IMR-90 (cell line): ENCODE measurements around the gene KCNQ2. TPM values are rescaled to one million over a fixed set of nuclear protein-coding genes. Genes with fewer than 3 reads are reported as not detected.

Experiments
- ATAC-seq: fragments of 200-7000 bp; cut with Tn5 transposase; 2 replicates; pipeline ENCODE4 v1.9.1; 2020; ENCODE audit warnings: low read depth, mild to moderate bottlenecking, moderate library complexity
- BruUV-seq: library from RNA; stranded (reverse); fragments of 400-500 nt; replicated peaks from 2 replicates; lab custom pipeline; 2021; lab: Mats Ljungman, UMichigan
- CTCF ChIA-PET: fragments of 300-600 bp; formaldehyde crosslinking; extraction: SDS; loops from one replicate; lab custom pipeline; 2021; ENCODE audit warnings: antibody characterized with exemption; lab: Yijun Ruan, JAX
- POLR2A ChIA-PET: fragments of 300-600 bp; sonication (Branson Sonifier 250); formaldehyde crosslinking; loops from one replicate; lab custom pipeline; 2022; ENCODE audit warnings: antibody characterized with exemption; ENCODE audit not compliant: unreplicated experiment; lab: Charles Lee
- DNase-seq: peaks from one replicate; pipeline ENCODE4 v3.0.0; 2013
- H2AFZ ChIP-seq: replicated peaks from 2 replicates; pipeline ENCODE3; 2013; ENCODE audit warnings: low read length, mild to moderate bottlenecking; ENCODE audit not compliant: poor library complexity
- H2AK5ac ChIP-seq: 2 replicates; pipeline ENCODE4 v1.6.1; 2013; ENCODE audit warnings: low read depth, low read length, inconsistent platforms
- H2AK9ac ChIP-seq: replicated peaks from 2 replicates; pipeline ENCODE3; 2013; ENCODE audit warnings: mild to moderate bottlenecking, low read depth, low read length, moderate library complexity; ENCODE audit not compliant: poor library complexity
- H2BK120ac ChIP-seq: 2 replicates; pipeline ENCODE4 v1.6.1; 2013; ENCODE audit warnings: low read depth, low read length, inconsistent platforms
- H2BK15ac ChIP-seq: 3 replicates; pipeline ENCODE4 v1.6.1; 2013; ENCODE audit warnings: low read depth, low read length, inconsistent platforms
- H2BK20ac ChIP-seq: 2 replicates; pipeline ENCODE4 v1.6.1; 2013; ENCODE audit warnings: low read depth, mild to moderate bottlenecking, inconsistent platforms, low read length, moderate library complexity
- H2BK5ac ChIP-seq: 2 replicates; pipeline ENCODE4 v1.6.1; 2013; ENCODE audit warnings: mild to moderate bottlenecking, low read depth, low read length, inconsistent platforms; ENCODE audit not compliant: poor library complexity, severe bottlenecking
- H3K14ac ChIP-seq: replicated peaks from 2 replicates; pipeline ENCODE4 v1.6.1; 2013; ENCODE audit warnings: low read depth, low read length, inconsistent platforms
- H3K18ac ChIP-seq: 2 replicates; pipeline ENCODE4 v1.6.1; 2013; ENCODE audit warnings: low read depth, low read length, control low read depth
- H3K23ac ChIP-seq: 2 replicates; pipeline ENCODE4 v1.6.1; 2013; ENCODE audit warnings: low read depth, low read length, inconsistent platforms
- H3K27ac ChIP-seq: 2 replicates; pipeline ENCODE4 v1.5.1; 2013; ENCODE audit warnings: mild to moderate bottlenecking, control low read depth, low read length; ENCODE audit not compliant: insufficient read depth
- H3K27me3 ChIP-seq: 2 replicates; pipeline ENCODE4 v1.6.1; 2013; ENCODE audit warnings: low read length; ENCODE audit not compliant: control insufficient read depth, insufficient read depth
- H3K36me3 ChIP-seq: 2 replicates; pipeline ENCODE4 v1.6.1; 2013; ENCODE audit warnings: low read length, mixed read lengths; ENCODE audit not compliant: control insufficient read depth, insufficient read depth
- H3K4ac ChIP-seq: 2 replicates; pipeline ENCODE4 v1.6.1; 2013; ENCODE audit warnings: low read depth, low read length, inconsistent platforms
- H3K4me1 ChIP-seq: 2 replicates; pipeline ENCODE4 v1.6.1; 2013; ENCODE audit warnings: low read length, mixed read lengths; ENCODE audit not compliant: control insufficient read depth, insufficient read depth
- H3K4me2 ChIP-seq: 2 replicates; pipeline ENCODE4 v1.6.1; 2013; ENCODE audit warnings: low read depth, mild to moderate bottlenecking, control low read depth, low read length, moderate library complexity
- H3K4me3 ChIP-seq: 2 replicates; pipeline ENCODE4 v1.5.1; 2013; ENCODE audit warnings: low read depth, mild to moderate bottlenecking, control low read depth, low read length, moderate library complexity; ENCODE audit not compliant: insufficient read depth
- H3K56ac ChIP-seq: 2 replicates; pipeline ENCODE4 v1.6.1; 2013; ENCODE audit warnings: low read length, inconsistent platforms; ENCODE audit not compliant: insufficient read depth; ENCODE audit errors: extremely low read depth
- H3K79me1 ChIP-seq, 2 experiments: 2 replicates each; pipeline ENCODE4 v1.6.1; 2013; ENCODE audit warnings: low read length in 2 of 2, inconsistent platforms in 1 of 2, low read depth in 1 of 2
- H3K9ac ChIP-seq: 2 replicates; pipeline ENCODE4 v1.6.1; 2013; ENCODE audit warnings: low read depth, low read length, control low read depth
- H3K9me1 ChIP-seq: 2 replicates; pipeline ENCODE4 v1.6.1; 2013; ENCODE audit warnings: low read length, inconsistent platforms; ENCODE audit not compliant: insufficient read depth
- H3K9me3 ChIP-seq: 2 replicates; pipeline ENCODE4 v1.6.1; 2013; ENCODE audit warnings: low read length; ENCODE audit not compliant: control insufficient read depth, insufficient read depth
- H4K20me1 ChIP-seq: 2 replicates; pipeline ENCODE4 v1.6.1; 2013; ENCODE audit warnings: low read length, inconsistent platforms; ENCODE audit not compliant: insufficient read depth
- H4K5ac ChIP-seq: 2 replicates; pipeline ENCODE4 v1.6.1; 2013; ENCODE audit warnings: mild to moderate bottlenecking, low read depth, low read length, control low read depth
- H4K8ac ChIP-seq, 2 experiments: 2 replicates each; pipeline ENCODE4 v1.6.1; 2013; ENCODE audit warnings: low read depth in 2 of 2, low read length in 2 of 2, control low read depth in 1 of 2, inconsistent platforms in 1 of 2
- H4K91ac ChIP-seq: 2 replicates; pipeline ENCODE4 v1.6.1; 2013; ENCODE audit warnings: low read depth, low read length, inconsistent platforms; ENCODE audit not compliant: insufficient read depth
- CHD1 ChIP-seq: IDR thresholded peaks from 2 replicates; pipeline ENCODE4 v1.6.1; 2012; ENCODE audit warnings: low read depth, low read length, improper control_type of control experiment
- FOS ChIP-seq: fragments of 150-350 bp; IDR thresholded peaks from 2 replicates; pipeline ENCODE4 v1.6.1; 2016; ENCODE audit warnings: low read depth, low read length
- MXI1 ChIP-seq: IDR thresholded peaks from 2 replicates; pipeline ENCODE4 v1.6.1; 2012; ENCODE audit warnings: low read depth, mild to moderate bottlenecking, low read length, moderate library complexity, borderline replicate concordance
- RCOR1 ChIP-seq: IDR thresholded peaks from 2 replicates; pipeline ENCODE4 v1.6.1; 2012; ENCODE audit warnings: mild to moderate bottlenecking, low read length, improper control_type of control experiment; ENCODE audit not compliant: insufficient replicate concordance
- RFX5 ChIP-seq: IDR thresholded peaks from 2 replicates; pipeline ENCODE4 v1.8.0; 2012; ENCODE audit warnings: low read depth, mild to moderate bottlenecking, low read length, moderate library complexity
- SMC3 ChIP-seq: fragments of 150-350 bp; IDR thresholded peaks from 2 replicates; pipeline ENCODE4 v1.6.1; 2016; ENCODE audit warnings: low read depth, mild to moderate bottlenecking, antibody characterized with exemption, low read length, moderate library complexity
- WGBS, 2 experiments: methylation state at CpG; one replicate each; pipeline versions ENCODE4 v1.1.5 to v1.1.7; 2013; ENCODE audit warnings: missing lambda C conversion rate in 2 of 2; ENCODE audit not compliant: insufficient read length in 1 of 2; ENCODE audit errors: extremely low coverage in 2 of 2; 5-methylcytosine and 5-hydroxymethylcytosine counted together
- dilution Hi-C: fragments of 300-500 bp; cut with HindIII; formaldehyde crosslinking; loops from one replicate; pipeline ENCODE4 v1.14.3; 2018; ENCODE audit warnings: low sequenced_read_pairs; ENCODE audit not compliant: unreplicated experiment
- in situ Hi-C: fragments of 300-500 bp; cut with MboI; formaldehyde crosslinking; loops from 3 replicates; pipeline ENCODE4 v1.14.3; 2019; ENCODE audit warnings: low sequenced_read_pairs, inconsistent platforms, mixed read lengths
- intact Hi-C: fragments of 100-400 bp; cut with micrococcal nuclease; formaldehyde crosslinking; loops from 2 replicates; pipeline ENCODE4 v1.10.0; 2022
- polyA plus RNA-seq, 3 experiments: library from polyadenylated mRNA; depleted of rRNA; stranded (reverse); fragments of >200 nt; gene quantifications; 2 replicates each; pipeline ENCODE4 v1.2.3, GENCODE V29; 2012; ENCODE audit warnings: low replicate concordance in 1 of 3
- total RNA-seq: library from RNA; depleted of rRNA; stranded (reverse); fragments of >200 nt; gene quantifications from 2 replicates; pipeline ENCODE4 v1.2.3, GENCODE V29; 2012

Gene KCNQ2
- total and polyA plus RNA-seq, 2 of the 4 experiments (the other 2 are of a cell fraction): 0.02 TPM; not detected in 1

DNA sequence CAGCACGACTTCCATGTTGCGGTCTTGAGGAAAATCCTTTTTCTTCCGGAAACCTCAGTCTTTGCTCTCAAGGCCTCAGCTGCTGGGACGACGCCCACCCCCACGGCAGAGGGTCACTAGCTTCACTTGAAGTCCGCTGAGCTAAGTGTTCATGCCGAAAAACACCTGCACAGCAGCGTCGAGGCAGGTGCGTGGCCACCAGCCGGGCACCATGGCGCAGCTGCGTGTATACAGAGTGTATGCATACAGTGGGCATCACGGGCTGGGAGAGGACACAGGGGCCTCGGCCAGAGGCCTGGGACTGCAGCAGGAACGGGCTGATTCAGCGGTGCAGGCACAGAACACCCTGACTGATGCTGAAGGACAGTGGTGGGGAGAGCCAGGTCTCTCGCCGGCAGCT is 20.1 kb downstream of the KCNQ2 start:
- no peak overlapping the region for H3K4me3 ChIP-seq
- DNase-seq: no peak
- H2BK120ac ChIP-seq: no peak overlapping the region
- H4K8ac ChIP-seq: no peak overlapping the region
- H2BK5ac ChIP-seq: no peak overlapping the region
- no peak overlapping the region for H4K91ac ChIP-seq
- H3K9me3 ChIP-seq: no peaks in the 10 kb centered on the region
- H2AFZ ChIP-seq: no peak overlapping the region
- no peak overlapping the region for H3K27ac ChIP-seq
- no peak overlapping the region for H3K4ac ChIP-seq
- no peaks in the 10 kb centered on the region for H3K79me1 ChIP-seq
- TF ChIP-seq RCOR1 (no peak), CHD1 (no peak), MXI1 (no peak), SMC3 (no peak), FOS (no peak), RFX5 (no peak)
- intact Hi-C loops (no loop called here), dilution Hi-C loops (no loop called here), in situ Hi-C loops (no loop called here)
- no peak overlapping the region for H2AK9ac ChIP-seq
- H3K4me1 ChIP-seq: no peaks in the 10 kb centered on the region
- no peak overlapping the region for H2AK5ac ChIP-seq
- no peaks in the 10 kb centered on the region for H3K9me1 ChIP-seq
- no peak overlapping the region for H2BK20ac ChIP-seq
- H3K36me3 ChIP-seq: no peaks in the 10 kb centered on the region
- no TSS peak for BruUV-seq
- ChIA-PET POLR2A (no interaction called here), CTCF (no interaction called here)
- WGBS, 2 experiments: 80% methylated on average over 15 of the region's 20 CpGs; no CpG with 5 or more reads in 1 of the 2 experiments
- no peak overlapping the region for H3K56ac ChIP-seq
- no peak overlapping the region for H3K4me2 ChIP-seq
- no peak overlapping the region for H4K5ac ChIP-seq
- H3K27me3 ChIP-seq: peaks cover 43% of the 10 kb centered on the region; the same call in 1 of the 2 replicates
- H2BK15ac ChIP-seq: no peak overlapping the region
- no peak for ATAC-seq
- no peak overlapping the region for H3K18ac ChIP-seq
- no peak overlapping the region for H3K23ac ChIP-seq
- H3K9ac ChIP-seq: no peak overlapping the region
- no peaks in the 10 kb centered on the region for H4K20me1 ChIP-seq
- no peak overlapping the region for H3K14ac ChIP-seq
